WTC11 (cell line): Measurements from ENCODE around the gene PTPRF. TPM values are rescaled to one million over a fixed set of nuclear protein-coding genes. Genes with fewer than 3 reads are reported as not detected.

Source experiments
- ATAC-seq: fragments of 200-7000 bp; cut with Tn5 transposase; 2 replicates; pipeline ENCODE4 v1.10.0; 2021; ENCODE audit warnings: mild to moderate bottlenecking, moderate library complexity
- CTCF ChIA-PET: fragments of 300-600 bp; sonication (Branson Sonifier 250); formaldehyde crosslinking; loops from one replicate; lab custom pipeline; 2021; ENCODE audit warnings: antibody characterized with exemption; lab: Charles Lee
- POLR2A ChIA-PET: fragments of 350-600 bp; sonication (Branson Sonifier 250); formaldehyde crosslinking; loops from one replicate; lab custom pipeline; 2021; ENCODE audit warnings: antibody characterized with exemption; lab: Charles Lee
- DNase-seq: peaks from one replicate; pipeline ENCODE4 v3.0.0; 2021; ENCODE audit warnings: low spot score
- H3K27ac Mint-ChIP-seq: 2 replicates; pipeline ENCODE4 v1.8.0; 2021; ENCODE audit warnings: mixed read lengths
- H3K27me3 Mint-ChIP-seq: 2 replicates; pipeline ENCODE4 v1.8.0; 2021; ENCODE audit warnings: low read depth, mild to moderate bottlenecking, moderate library complexity, mixed read lengths
- H3K36me3 Mint-ChIP-seq: 2 replicates; pipeline ENCODE4 v1.8.0; 2021; ENCODE audit warnings: mixed read lengths
- H3K4me1 Mint-ChIP-seq: 2 replicates; pipeline ENCODE4 v1.8.0; 2022; ENCODE audit warnings: mixed read lengths
- H3K4me3 Mint-ChIP-seq: 2 replicates; pipeline ENCODE4 v1.8.0; 2021; ENCODE audit warnings: mild to moderate bottlenecking, moderate library complexity, mixed read lengths
- H3K9me3 Mint-ChIP-seq: 2 replicates; pipeline ENCODE4 v1.8.0; 2021; ENCODE audit warnings: mixed read lengths
- PREB ChIP-seq: sonication (generic); formaldehyde crosslinking; IDR thresholded peaks from 2 replicates; pipeline ENCODE4 v1.8.1; 2022; ENCODE audit warnings: mild to moderate bottlenecking, missing genetic modification reagents, moderate library complexity, borderline replicate concordance
- ZMAT4 ChIP-seq: fragments of 250-450 bp; sonication (Bioruptor Pico); IDR thresholded peaks from 2 replicates; pipeline ENCODE4 v1.9.0; 2021; ENCODE audit warnings: mild to moderate bottlenecking
- total RNA-seq: library from RNA; stranded (reverse); gene quantifications from 3 replicates; pipeline ENCODE4 v1.2.3, GENCODE V29; 2021

The PTPRF gene
- total RNA-seq, 1 experiment from 2014 or later: 248 TPM

GRCh38 chr1:43673261-43673660 is 142.6 kb downstream of the PTPRF start:
- H3K27me3 Mint-ChIP-seq: no peaks in the 10 kb centered on the region
- POLR2A ChIA-PET: no interaction called here
- H3K9me3 Mint-ChIP-seq: no peaks in the 10 kb centered on the region
- peaks cover 79% of the 10 kb centered on the region for H3K36me3 Mint-ChIP-seq
- TF ChIP-seq ZMAT4 (CRISPR knock-in tag) (no peak), PREB (CRISPR knock-in tag) (no peak)
- no peak overlapping the region for H3K4me3 Mint-ChIP-seq
- H3K4me1 Mint-ChIP-seq: no peaks in the 10 kb centered on the region
- ATAC-seq (no peak), DNase-seq (no peak)
- no peak overlapping the region for H3K27ac Mint-ChIP-seq
- CTCF ChIA-PET: no interaction called here

Other genes with a start within 250 kb of the PTPRF start
- 11.7 to 14.0 TPM (median 12.8 TPM) in 3 replicates for gene C1orf210, start 245.3 kb upstream of the PTPRF start, total RNA-seq
- gene TIE1, start 229.9 kb upstream of the PTPRF start, total RNA-seq: 2.5 to 3.7 TPM (median 2.6 TPM) in 3 replicates
- 0.15 to 0.44 TPM (median 0.21 TPM) in 3 replicates for gene MPL, start 193.1 kb upstream of the PTPRF start, total RNA-seq
- gene CDC20, start 171.9 kb upstream of the PTPRF start, total RNA-seq: 246 to 280 TPM (median 265 TPM) in 3 replicates
- 22.6 to 26.6 TPM (median 24.1 TPM) in 3 replicates for gene ELOVL1, start 162.9 kb upstream of the PTPRF start, total RNA-seq
- 17.7 to 19.5 TPM (median 18.0 TPM) in 3 replicates for gene MED8, start 141.1 kb upstream of the PTPRF start, total RNA-seq
- 20.2 to 28.4 TPM (median 21.5 TPM) in 3 replicates for gene SZT2, start 141.0 kb upstream of the PTPRF start, total RNA-seq
- gene HYI, start 77.0 kb upstream of the PTPRF start, total RNA-seq: 23.2 to 24.5 TPM (median 24.2 TPM) in 3 replicates
- gene KDM4A, start 119.3 kb downstream of the PTPRF start, total RNA-seq: 76.5 to 78.3 TPM (median 76.7 TPM) in 3 replicates
- 8.6 to 10.3 TPM (median 8.9 TPM) in 3 replicates for gene ST3GAL3, start 176.7 kb downstream of the PTPRF start, total RNA-seq